Dedifferentiated amniotic fluid mesenchymal stem cell (primary cell): ENCODE results near the gene RACGAP1.

ENCODE experiments used
- DNase-seq: peaks from one replicate; pipeline ENCODE4 v3.0.0-alpha.2; 2016; ENCODE audit errors: extremely low spot score

The RACGAP1 gene

DNA sequence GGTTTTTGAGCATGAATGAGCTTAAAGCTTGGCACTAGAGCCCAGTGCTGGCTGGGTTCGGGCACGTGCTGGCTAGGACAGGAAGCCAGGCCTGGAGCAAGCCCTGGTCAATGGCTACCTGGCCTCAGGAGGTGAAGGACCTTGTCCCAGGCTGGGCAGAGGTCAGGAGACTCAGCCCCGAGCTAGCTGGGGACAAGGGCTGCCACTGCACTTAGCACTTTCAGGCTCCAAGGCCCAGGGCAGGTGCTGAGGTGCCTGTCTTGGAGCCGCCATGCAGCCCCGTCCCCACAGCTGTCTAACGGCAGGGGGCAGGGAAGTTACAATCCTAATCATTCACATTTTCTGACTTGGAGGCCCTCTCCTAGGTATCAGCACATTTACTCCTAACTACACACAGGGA is 56.8 kb downstream of the RACGAP1 start:
- DNase-seq: no peak

DNA sequence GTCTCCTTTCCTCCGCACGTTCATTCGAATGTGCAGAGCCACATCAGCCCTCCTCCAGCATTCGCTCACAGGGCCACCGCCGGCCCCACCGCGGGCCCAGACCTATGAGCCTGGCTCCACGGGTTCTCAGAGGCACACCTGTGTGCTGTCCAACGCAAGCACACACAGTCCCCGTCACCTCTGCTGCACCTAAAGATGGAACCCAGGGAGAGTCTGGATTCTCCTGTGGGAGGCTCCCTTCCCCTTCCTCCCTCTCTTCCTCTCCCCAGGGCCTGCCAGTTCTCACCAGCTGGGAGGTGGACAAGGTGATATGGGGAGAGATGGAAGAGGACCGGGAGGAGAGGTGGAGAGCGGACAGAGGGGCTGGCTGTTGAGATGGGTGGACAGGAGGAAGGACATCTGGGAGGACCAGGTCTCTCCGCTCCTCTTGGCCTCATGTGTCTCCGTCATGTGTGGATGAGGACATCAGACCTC is 57.5 kb downstream of the RACGAP1 start:
- DNase-seq: no peak

DNA sequence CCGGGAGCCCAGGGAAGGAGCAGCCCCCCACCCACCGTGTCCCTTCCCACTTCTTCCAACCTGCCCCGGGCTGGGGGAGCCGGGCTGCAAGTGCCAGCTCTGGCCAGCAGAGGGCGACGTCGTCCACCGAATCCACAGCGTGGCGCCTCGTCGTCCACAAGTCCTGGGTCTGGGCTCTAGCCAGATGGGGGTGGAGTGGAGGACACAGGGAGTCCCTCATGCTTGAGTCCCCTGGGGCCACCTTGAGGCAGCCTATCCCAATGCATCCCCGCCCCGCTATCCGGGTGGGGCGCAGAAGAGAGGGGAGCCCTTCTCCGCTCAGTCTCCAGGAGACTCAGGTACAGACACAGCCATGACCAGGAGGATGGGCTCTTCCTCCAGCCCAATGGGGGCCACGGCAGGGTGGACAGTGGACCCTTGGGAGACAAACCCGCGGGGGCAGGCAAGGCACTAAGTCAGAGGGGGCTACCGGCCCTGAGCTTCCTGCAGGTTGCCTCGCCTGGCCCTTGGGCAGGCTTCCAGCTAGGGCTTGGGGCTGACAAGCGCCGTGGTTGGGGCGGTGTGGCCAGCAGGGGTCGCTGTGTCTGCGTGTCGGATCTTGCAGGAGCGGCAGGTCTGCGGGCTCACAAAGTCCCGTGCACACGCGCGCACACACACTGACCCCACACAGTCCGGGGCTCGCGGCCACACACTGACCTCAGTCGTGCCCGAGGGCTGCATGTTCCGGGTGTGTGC is 58.1 kb downstream of the RACGAP1 start:
- peak; percentile 53 for DNase-seq

DNA sequence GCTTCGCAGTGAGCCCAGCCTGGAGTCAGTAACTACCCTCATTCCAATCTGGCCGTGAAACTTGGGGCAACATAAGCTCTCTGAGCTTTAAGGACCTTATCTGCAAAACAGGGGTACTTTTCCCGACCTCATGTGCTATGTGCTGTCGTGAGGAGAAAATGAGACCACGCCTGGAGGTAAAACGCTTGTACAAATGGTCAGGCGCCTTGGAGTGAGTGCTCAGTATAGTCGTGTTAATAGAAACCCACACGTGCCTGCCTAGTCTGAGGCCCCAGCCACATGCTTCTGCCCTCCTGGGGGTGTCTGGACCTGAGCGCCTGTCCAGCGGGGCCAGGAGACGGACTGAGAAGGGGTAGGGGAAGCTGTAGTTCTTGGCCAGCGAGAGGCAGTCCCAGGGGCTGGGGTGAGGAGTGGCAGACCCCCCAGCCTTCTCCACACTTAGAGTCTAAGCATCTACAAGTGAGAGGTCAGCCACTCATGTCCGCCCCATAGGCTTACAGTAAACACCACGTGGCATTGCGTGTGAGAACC is 58.7 kb downstream of the RACGAP1 start:
- no peak for DNase-seq

DNA sequence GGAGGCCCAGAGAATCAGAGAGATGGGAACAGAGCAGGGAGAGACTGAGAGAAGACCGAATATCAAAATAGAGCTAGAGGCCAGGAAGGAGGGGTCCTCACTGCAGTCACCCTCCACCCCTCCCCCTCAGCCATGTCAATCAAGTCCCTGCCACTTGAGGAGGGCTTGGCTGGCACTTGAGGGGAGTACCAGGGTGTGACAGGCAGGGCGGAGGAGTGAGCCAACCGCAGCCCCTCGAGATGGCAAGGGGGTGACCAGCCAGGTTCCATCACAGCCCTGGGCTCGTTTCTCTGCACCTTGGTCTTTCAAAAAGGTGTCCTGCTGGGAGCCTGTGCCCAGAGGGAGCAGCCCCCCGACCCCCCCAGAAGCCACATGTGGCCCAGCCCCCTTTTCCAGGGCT is 59.5 kb downstream of the RACGAP1 start:
- no peak for DNase-seq

DNA sequence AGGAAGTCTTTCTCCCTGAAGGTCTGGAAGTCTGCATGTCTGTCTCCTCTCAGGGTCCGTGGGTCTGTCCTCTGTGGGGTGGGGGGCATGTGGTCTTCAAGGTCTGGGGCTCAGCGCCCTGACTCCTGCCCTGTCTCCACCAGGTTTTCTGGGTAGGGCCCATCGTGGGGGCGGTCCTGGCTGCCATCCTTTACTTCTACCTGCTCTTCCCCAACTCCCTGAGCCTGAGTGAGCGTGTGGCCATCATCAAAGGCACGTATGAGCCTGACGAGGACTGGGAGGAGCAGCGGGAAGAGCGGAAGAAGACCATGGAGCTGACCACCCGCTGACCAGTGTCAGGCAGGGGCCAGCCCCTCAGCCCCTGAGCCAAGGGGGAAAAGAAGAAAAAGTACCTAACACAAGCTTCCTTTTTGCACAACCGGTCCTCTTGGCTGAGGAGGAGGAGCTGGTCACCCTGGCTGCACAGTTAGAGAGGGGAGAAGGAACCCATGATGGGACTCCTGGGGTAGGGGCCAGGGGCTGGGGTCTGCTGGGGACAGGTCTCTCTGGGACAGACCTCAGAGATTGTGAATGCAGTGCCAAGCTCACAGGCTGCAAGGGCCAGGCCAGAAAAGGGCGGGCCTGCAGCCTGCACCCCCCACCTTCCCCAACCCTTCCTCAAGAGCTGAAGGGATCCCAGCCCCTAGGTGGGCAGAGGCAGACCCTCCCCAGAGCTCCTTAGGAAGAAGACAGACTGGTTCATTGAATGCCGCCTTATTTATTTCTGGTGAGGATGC is 60.3 kb downstream of the RACGAP1 start:
- no peak for DNase-seq

DNA sequence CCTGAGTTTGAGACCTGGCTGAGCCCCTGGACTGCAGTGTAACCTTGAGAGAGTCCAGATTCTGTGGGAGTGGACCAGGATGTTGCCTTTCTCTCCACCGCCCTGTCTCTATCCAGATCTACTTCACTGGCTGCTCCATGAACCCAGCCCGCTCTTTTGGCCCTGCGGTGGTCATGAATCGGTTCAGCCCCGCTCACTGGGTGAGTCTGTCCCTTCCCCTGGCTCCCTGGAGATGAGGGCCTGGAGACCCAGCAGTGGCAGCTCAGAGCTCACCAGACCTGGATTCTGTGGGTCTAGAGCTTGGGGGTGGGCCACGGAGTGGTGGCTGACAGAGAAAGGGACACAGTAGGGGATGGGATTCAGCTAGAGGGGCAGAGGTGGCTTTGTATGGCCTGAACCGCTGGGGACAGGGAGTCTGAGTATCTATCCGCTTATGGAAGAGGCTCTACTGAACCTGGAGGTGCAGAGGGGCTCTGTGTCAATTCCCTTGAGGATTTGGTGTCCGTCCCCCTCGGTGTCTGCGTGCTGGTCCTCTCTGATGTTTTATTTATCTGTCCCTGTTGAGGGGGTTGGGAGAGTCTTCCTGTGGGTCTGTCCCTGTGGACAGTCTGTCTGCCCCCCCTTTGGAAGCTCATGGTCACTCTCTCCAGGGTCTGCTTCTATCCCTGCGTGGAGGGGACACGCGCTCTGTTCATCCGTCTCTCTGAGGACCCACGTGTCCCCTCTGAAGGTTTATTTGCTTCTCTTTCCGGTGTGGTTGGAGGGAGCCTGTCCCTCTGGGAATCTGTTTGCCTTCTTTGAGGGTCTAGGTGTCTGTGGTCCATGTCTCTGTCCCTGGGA is 61.1 kb downstream of the RACGAP1 start:
- no peak for DNase-seq

DNA sequence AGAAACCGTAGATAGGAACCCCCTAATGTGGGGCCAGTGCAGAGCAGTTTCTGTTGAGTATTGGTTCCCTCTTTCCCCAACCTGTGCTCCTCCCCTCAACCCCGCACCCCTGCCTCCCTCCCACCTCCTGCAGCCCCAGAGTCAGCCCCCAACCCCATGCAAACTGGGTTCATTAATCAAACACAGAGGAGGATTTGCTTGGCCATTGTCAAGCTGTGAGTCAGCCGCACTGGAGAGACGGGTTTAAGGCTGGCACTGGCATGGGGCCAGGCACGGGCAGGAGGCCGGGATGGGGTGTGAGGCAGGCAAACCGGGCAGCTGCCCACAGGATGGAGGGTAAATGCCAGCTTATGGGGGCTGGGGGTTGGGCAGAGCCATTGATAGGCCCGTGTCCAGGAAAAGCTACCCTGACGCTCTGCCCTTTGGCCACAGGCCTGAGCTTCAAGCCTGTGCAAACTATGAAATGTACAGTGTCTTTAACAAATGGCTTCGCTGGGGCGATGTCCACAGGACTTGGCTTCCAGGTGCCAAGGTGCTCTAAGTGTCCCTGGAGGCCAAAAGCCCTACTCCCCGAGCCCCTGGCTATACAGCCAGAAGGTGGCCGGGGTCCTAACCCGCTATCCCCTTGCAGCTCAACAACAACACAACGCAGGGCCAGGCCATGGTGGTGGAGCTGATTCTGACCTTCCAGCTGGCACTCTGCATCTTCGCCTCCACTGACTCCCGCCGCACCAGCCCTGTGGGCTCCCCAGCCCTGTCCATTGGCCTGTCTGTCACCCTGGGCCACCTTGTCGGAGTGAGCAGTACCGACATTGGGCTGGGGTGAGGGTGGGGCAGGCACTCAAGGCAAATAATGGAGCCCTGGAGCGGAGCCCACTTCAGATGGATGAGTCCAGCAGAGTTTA is 62.2 kb downstream of the RACGAP1 start:
- peak; percentile 31 for DNase-seq

DNA sequence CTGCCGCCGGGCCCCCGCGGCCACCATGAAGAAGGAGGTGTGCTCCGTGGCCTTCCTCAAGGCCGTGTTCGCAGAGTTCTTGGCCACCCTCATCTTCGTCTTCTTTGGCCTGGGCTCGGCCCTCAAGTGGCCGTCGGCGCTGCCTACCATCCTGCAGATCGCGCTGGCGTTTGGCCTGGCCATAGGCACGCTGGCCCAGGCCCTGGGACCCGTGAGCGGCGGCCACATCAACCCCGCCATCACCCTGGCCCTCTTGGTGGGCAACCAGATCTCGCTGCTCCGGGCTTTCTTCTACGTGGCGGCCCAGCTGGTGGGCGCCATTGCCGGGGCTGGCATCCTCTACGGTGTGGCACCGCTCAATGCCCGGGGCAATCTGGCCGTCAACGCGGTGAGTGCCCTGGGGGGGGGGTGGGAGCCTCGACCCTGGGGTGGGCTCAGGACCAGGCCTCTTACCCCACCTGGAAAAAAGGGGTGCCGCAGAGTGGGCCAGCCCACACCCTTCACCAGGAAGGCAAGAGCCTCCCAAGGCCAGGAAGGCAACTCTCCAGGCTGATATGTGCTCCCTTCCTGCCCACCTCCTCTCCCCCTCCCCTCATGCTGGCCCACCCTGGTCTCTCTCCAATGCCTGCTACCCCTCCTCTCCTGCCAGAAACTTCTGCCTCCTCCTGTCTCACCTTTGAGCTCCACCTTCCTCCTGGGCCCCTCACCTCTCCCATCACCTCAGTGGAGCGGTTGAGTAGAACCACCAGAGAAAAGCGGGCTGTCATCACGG is 63.1 kb downstream of the RACGAP1 start:
- no peak for DNase-seq

DNA sequence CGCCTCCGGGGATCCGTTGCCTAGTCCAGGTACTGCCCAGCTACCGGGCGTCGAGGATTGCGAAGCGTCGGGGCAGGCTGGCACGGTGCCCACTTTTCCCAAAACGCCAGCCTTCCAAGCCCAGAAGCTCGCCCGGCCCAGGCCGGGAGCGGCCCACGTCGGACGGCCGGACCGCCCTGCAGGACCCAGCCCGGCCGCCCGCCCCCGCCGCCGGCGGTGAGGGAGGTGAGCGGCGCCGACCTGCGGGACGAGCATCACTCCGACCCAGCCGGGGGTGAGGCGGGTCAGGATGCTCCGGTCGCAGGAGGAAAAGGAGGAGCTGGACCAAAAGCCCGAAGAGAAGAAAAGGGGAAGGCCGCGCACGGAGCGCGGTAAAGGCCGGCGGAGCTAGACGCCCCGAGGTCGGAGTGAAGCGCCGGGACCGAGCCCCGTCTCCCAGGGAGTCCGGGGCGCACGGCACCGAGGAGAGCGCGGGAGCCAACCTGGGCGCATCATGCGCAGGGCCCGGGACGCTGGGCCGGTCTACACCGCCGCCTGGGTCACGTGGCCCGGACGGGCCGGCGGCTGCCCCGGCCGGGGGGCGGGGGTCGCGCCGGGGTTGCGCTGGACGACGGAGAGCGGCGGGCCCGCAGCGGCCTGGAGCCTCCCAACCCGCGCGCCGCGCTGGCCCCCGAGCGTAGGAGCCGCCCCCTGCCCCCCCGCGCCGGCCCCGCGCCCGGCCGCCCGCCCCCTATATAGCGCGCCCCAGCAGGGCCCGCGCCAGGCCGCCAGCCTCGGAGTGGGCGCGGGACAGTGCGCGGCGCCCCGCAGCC is 64.0 kb downstream of the RACGAP1 start, which contains the start of gene AQP5:
Gene AQP5 (plus strand): TSS at position 762 of the 812 bp plus-strand sequence. CDS start 146 bp downstream, outside the sequence.
- DNase-seq: no peak

DNA sequence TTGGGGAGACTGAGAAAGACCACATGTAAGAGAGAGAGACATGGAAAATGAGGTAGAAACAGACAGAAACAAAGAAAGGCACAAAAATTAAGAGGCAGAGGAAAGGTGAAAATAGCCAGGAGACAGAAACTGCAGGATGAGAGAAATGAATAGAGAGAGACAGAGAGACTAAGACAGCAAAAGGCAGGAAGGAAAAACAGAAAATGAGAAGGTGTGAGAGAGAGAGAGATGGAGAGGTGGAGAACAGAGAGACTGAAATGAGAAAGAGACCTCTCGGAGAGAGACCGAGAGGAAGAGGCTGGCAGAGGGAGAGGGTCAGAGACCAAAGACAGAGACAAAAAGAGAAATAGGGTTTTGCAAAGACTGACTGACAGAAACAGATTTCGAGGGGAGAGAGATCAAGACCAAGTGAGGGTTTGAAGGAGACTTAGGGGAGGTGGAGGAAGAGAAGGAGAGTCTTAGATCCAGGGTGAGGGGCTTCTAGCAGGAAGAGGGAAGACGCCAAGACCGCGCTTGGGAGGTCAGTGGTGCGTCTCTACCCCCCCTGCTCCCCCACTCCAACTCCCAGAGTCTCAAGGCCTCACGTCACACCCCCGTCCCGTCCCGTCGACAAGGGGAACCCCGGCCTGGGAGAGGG is 64.7 kb downstream of the RACGAP1 start:
- no peak for DNase-seq

DNA sequence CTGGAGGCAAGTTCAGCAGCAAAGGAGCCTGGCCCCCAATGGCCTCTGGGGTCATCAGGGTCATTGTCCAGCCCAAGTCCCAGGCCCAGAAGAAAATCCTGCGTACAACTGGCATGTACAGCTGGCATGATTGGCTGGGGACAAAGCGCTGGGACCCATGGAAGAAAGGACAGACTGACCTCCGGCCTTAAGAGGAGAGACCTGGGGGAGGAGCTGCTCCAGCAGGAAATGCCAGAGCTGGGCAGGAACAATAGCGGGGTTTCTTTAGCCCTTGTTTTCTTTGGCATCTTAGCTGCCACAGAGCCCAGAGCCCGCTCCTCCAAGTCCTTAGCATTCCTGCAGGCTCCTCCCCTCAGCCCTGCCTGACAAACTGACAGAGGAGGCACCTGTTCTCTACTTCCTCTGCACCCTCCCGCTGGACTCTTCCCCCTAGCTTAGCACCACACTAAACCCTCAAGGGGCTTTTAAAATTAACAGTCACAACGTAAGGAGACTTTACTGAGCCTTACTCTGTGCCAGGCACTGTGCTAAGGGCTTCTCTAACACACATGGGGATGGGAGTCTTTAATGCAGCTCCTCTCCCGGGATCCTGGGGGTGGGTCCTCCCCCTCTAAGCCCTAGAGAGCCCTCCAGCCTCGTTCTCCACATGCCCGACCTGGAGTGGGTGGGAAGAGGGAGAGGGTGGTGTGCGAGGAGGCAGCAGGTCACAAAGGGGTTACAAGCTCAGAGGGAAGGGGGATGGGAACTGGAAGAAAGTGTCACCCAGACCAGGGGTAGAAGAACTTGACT is 65.4 kb downstream of the RACGAP1 start:
- DNase-seq: no peak

DNA sequence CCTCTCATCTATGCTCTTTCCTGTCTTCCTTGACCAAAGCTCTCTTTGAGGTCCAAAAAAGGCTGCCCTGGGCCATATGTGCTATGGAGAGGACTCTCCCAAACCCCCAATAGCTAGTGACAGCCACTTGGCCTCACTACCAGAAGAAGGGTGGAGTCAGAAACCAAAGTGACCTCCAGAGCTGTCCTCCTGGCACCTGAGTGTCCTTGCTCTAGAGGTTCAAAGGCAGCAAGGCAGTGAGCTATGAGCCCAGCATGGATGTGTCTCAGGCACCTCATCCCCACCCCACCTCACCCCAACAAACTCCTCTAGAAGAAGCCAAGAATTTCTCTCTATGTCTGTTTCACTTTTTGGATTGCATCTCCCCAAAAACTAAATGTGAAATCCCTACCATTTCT is 67.7 kb downstream of the RACGAP1 start:
- no peak for DNase-seq

DNA sequence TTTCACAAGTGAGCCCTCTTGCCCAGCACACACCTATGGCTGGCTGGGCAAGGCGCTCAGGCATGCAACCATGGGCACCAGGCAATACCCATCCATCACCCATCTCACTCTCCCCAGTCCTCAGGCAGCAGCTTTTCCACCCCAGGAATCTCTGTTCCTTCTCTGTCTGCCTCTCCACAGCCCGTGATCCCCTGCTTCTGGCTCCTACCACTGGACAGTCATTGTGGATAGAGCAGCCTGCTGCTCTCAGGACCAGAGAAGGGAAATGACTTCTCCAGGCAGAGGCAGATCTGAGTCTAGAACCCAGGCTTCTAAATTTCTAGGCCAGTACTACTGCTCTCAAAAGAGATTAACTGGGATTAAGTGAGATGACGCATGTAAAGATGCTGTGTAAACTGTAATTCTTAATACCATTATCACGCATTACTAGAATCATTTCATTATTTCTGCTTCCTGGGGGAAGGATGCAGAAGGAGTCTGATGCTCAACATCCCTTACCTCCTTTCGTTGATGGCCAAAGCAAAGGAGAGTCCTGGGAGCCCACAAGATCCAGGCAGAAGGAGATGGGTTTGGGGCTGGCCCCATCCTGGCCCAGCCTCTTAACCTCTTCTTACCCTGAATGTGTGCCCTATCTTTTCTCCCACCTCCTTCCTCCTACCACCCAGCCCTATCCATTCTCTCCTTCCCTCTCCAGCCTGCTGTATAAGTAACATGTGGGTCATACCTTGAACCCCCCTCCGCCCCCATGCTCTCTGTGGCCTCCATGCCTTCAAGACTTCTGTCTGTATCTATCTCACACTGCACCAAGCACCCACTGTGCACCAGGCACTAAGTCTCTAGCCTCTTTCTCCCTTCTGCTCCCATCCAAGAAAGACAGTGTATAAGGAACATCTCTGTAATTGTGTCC is 68.4 kb downstream of the RACGAP1 start:
- no peak for DNase-seq

DNA sequence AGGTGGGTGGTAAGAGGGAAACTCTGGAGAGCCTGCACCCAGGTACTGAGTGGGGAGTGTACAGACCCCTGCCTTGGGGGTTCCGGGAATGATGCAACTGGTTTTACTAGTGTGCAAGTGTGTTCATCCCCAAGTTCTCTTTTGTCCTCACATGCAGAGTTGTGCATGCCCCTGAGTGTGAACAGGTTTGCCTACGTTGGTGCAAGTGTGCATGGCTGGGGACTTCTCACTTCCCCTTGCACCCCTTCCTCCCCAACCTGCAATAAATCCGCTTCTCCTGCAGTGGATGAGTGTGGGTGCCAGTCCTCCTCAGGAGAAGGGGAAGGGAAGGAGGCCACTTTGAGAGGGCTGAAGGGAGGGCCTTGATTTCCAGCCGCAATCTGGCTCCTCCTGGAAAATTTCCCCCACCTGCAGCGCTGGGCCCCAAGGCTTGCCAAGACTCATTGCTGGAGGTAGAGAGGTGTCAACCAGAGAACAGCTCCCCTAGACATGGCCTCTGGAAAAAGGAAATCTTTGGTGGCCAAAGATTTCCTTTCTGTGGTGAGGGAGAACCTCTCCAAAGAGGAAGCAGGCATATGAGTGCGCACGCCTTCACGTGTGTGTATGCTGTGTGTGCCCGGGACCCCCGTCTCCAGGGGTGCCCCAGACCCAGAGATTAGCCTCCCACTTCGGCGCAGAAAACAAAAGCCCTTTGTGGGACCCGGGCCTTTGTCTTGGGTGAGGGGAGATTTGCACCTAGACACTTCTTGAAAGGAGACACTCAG is 69.2 kb downstream of the RACGAP1 start:
- no peak for DNase-seq
